Uterus (tissue), 2 donors: ENCODE data around the gene FBXO31.

Experiments used
- CTCF ChIP-seq, 4 experiments: fragments of 200-600 bp in 2 of 4; fragments of 450-650 bp in 2 of 4; sonication (generic) in 2 of 4; IDR thresholded peaks; one replicate each; pipeline ENCODE4 v1.5.1; 2016 to 2019; ENCODE audit warnings: antibody characterized with exemption in 4 of 4, mild to moderate bottlenecking in 2 of 4, moderate library complexity in 1 of 4
- POLR2A ChIP-seq, 2 donors: fragments of 450-650 bp; IDR thresholded peaks; one replicate each; pipeline ENCODE4 v1.6.1; 2016; ENCODE audit warnings: antibody characterized with exemption in 2 of 2, mild to moderate bottlenecking in 1 of 2, moderate library complexity in 1 of 2

- TF ChIP-seq CTCF (IDR thresholded peaks at IDR 0.05) = no peak
- TF ChIP-seq POLR2A (IDR thresholded peaks at IDR 0.05) = no peak
Measured at GRCh38 chr16:87350681-87351319, 32.8 kb downstream of the FBXO31 start.
